Cardiac septum (tissue), 1 donor: ENCODE results near the gene ZSCAN32. TPM values are rescaled to one million over a fixed set of nuclear protein-coding genes. Genes with fewer than 3 reads are reported as not detected.

ENCODE experiments used
- DNase-seq: peaks from one replicate; pipeline ENCODE4 v3.0.0-alpha.2; 2020; ENCODE audit warnings: low spot score
- intact Hi-C: fragments of 100-400 bp; cut with DNase I; formaldehyde crosslinking; loops from one replicate; pipeline ENCODE4 v1.14.0; 2022
- long read RNA-seq: library from polyadenylated mRNA; unstranded; transcript quantifications from one replicate; pipeline ENCODE4 v2.0.0, GENCODE V29; 2021
- total RNA-seq: library from RNA; stranded (reverse); fragmentation: NEBNext Ultra II Directional; extraction: Animal tissue kit (Norgen Biotek cat#: 25700); gene quantifications from one replicate; pipeline ENCODE4 v1.2.1, GENCODE V29; 2021
- donor health status: DM: no; HTN: no; CAD: no.

The ZSCAN32 gene
- total RNA-seq, result 7.2 TPM
- long read RNA-seq, partial matches to known transcripts, result 2 of 8 reads
- long read RNA-seq, other reads (novel, unspliced or antisense), result 3 of 8 reads

DNA sequence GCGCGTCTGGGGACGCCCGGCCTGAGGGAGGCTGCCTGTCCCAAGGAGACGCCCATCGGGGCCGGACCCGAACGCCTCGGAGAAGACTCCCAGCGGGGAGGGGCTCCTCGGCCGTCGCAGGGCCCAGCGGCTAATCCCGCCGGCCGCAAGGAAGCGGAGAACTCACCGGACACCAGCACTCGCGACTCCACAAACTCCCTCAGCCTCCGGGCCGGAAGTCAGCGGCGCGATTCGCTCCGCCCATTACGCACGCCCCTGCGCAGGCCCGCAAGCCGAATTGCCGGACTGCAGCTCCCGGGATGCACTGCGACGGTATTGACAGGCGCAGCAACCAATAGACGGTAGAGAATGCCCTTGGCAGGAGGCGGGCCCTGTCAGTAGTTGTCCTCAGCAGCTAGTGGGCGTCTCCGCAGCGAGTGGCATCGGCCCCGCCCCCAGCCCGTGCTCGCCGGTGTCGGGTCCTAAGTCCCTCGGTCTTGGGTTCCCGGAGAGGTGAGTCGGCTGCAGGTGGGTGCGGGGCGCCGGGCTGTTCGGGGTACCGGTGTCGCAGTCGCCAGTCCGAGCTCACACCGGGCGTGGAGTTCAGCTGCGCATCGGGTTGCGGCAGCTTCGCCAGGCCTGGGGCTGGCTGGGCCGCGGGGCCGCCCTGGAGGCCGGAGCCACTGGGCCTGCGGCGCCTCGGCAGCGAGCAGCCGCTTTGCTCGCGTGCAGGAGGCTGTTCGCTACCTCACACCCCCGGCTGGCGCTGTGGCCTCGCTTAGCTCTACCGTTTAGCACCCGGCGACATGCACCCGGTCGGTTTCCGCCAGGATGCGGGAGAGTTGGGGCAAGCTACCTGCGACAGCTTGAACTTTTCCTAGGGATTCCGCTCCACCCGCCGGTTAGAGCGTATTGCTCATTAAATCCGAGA, at the start of gene ZSCAN32, which contains the start of gene ZNF174:
ZSCAN32 (minus strand) TSS at position 226 of the 910 bp plus-strand sequence. CDS start 3,447 bp downstream, outside the sequence.
ZNF174 (plus strand) TSS at position 437 of the 910 bp plus-strand sequence. CDS start 790 bp downstream, outside the sequence.
- intact Hi-C loops, result loop anchor here (2.0 kb wide), 2 partner anchors 56 to 118 kb away; partner anchors contain the start of gene ZNF263
- DNase-seq, result peak; percentile 100

GRCh38 chr16:3444032-3444388, 43.2 kb upstream of the ZSCAN32 start:
- intact Hi-C loops, result no loop called here
- DNase-seq, result no peak

- intact Hi-C loops, result no loop called here
- DNase-seq, result peak; percentile 94
Observed at GRCh38 chr16:3443108-3444031, 42.6 kb upstream of the ZSCAN32 start, which contains the start of the genes NAA60 and ZNF597. NAA60 (plus strand) TSS chr16:3443680; CDS start chr16:3476228, 32,548 bp downstream. ZNF597 (minus strand) TSS chr16:3443504; CDS start chr16:3443153, 351 bp downstream.

DNA sequence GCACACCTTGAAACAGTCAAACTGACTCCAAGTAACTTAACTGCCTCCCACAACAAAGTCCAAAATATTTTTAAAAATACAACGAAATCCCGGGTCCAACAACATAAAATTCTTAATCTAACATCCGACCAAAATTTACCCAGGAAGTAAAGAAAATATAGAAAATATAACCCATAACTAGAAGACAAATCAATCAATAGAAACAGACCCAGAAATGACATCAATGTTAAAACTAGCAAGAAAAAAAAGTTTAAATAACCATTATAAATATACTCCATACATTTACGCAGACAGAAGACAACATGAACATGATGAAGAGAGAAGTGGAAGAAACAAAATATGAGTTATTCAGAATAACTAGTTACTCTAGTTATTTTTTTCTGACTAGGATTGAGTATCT, 38.8 kb upstream of the ZSCAN32 start:
- no peak for DNase-seq
- intact Hi-C loops, result no loop called here

DNA sequence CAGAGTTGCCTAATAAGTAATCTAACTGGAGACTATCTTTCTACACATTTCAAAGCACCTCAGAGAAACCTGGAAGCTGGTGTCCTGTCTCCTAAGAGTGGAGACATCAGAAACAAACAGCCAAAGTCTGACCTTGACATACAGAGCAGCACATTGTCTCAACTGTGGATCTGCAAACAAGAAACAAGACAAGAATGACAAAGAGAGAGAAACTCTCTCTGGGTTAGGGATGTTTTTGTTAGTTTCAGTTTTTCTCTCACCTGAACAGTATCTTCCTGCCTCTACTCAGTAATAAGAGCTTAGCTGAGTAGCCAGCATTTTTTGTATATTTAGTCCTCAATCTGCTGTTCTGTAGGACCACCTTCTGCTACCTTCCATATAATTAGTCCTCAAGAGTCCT, 33.6 kb upstream of the ZSCAN32 start:
- intact Hi-C loops, result no loop called here
- DNase-seq, result no peak

- intact Hi-C loops, result no loop called here
- DNase-seq, result peak; percentile 76
Observed at GRCh38 chr16:3431779-3432219, 31.0 kb upstream of the ZSCAN32 start.

DNA sequence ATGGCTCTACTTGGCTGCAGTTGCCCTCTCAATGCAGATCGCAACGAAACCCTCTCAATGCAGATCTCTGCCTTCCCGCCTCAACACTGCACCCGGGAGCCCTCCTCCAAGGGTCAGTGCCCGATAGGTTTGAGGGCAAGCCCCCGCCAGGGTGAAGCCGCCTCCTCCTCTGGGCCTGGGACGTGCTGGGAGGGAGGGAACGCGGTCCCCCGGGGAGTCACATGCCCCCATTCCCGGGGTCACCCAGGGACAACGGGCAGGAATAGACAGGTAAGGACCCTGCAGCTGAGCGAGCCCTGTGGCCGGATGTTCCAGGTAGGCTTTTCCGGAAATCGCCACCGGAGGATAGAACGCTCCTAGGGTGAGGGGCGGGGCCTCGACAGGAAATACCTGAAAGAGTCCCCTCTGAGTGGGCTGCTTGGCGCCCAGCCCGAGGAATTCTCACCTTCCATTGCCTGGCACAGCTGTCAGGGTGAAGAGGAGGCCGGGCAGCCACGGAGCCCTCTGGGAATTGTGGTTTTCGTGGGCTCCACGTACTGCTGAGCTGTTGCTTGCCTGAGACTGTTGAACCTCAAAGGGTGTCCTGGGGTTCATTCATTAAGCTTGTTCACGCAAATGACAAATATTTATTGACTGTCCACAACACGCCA, 13.1 kb upstream of the ZSCAN32 start:
- intact Hi-C loops, result no loop called here

GRCh38 chr16:3408561-3409197, 7.9 kb upstream of the ZSCAN32 start:
- intact Hi-C loops, result no loop called here
- DNase-seq, result no peak

More for the DNA sequence above, 13.1 kb upstream of the ZSCAN32 start:
- DNase-seq, result no peak

DNA sequence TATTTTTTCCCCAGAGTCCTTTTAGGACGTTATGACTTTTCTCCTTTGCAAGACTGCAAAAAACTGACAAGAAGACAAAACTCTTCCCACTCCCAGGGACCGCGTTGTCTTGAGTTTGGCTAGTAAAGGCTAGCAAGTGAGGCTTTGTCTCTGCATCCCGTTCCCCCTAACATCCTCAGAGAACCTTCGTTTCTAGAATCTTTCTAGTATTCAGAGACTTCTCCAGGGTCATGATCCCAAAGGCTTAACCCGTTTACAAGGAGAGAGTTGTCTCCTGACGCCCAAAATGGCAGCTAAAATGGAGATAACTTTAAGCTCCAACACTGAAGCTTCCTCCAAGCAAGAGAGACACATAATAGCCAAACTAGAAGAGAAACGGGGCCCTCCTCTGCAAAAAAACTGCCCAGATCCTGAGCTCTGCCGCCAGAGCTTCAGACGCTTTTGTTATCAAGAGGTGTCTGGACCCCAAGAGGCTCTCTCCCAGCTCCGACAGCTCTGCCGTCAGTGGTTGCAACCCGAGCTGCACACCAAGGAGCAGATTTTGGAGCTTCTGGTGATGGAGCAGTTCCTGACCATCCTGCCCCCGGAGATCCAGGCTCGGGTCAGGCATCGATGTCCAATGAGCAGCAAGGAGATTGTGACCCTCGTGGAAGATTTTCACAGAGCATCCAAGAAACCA, 1.1 kb upstream of the ZSCAN32 start:
- intact Hi-C loops, result loop anchor here (2.0 kb wide), 2 partner anchors 55 to 119 kb away; partner anchors contain the start of gene ZNF263
- DNase-seq, result no peak

- no peak for DNase-seq
- intact Hi-C loops, result loop anchor here (2.0 kb wide), 2 partner anchors 56 to 118 kb away; partner anchors contain the start of gene ZNF263
Observed at GRCh38 chr16:3400446-3400778, 392 bp downstream of the ZSCAN32 start.

DNA sequence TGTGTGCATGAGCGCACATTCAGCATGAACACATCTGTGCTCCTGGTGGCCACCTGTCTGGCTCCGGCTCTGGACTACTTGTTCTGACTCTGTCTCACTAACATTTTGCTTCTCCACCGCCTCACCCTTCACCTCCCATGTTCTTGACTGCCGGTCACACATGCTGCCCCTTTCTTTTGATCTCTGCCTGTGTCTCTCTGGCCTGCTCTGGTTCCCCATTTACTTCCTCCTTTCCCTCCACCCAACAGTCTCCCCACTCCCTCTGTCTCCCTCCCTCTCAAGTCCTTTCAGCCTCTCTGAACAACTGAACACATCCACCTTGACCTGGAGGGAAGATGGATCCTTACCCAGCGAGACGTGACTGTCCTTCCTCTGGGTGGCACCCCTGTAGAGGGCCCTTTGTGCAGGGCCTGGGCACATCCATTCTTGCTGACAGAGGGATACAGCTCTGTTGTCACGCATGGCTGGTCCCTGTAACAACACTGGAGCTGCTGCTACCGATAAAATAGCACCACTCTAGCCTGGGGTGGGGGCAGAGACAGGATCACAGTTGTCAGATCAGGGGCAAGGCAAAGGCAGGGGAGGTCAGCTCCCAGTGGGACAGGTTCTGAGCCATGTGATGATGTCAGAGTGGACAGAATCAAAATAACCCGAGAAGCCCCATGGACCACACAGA, 11.0 kb downstream of the ZSCAN32 start:
- intact Hi-C loops, result no loop called here

DNA sequence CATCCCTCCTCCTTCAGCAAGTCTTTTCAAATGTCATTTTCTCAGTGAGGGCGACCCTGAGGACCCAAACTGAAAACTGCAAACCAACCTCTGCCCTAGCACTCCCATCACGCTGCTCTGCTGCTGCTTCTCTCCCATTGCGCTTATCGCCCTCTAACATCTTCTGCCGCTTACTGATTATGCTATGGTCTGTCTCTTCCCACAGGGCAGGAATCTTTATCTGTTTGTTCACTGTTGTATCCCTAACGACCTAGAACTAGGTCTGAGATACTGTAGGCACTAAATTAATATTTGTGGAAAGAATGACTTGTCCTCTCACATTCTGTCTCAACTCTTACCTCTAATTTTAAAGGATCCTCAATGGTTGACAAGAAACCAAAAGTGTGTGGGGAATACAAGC, 12.5 kb downstream of the ZSCAN32 start:
- DNase-seq, result no peak
- intact Hi-C loops, result no loop called here

More for the DNA sequence above, 11.0 kb downstream of the ZSCAN32 start:
- no peak for DNase-seq

DNA sequence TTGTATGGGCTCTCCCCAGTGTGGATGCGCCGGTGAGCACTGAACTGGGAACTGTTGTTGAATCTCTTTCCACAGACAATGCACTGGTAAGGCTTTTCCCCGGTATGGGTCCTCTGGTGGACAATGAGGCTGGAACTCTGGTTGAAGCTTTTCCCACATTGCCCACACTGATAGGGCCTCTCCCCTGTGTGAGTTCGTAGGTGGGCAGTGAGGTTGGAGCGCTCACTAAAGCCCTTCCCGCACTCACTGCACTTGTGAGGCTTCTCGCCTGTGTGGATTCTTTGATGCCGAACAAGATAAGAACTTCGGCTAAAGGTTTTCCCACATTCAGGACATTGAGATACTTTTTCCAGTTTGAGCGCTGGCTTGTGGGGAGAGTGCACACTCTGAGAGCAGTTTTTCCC, 17.8 kb downstream of the ZSCAN32 start:
- intact Hi-C loops, result no loop called here
- no peak for DNase-seq

- no peak for DNase-seq
Observed at GRCh38 chr16:3377917-3378316, 22.9 kb downstream of the ZSCAN32 start.

DNA sequence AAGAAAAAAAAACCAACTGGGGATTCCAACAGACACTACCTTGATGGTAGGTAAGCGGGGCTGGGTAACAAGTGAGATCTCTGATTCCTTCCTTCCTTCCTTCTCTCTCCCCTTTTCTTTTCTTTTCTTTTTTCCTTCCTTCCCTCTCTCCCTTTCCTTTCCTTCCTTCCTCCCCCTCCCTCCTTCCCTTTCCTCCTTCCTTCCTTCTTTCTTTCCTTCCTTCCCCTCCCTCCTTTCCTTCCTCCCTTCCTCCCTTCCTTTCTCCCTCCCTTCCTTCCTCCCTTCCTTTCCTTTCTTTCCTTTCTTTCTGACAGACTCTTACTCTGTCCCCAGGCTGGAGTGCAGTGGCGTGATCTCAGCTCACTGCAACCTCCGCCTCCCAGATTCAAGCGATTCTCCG, 25.1 kb downstream of the ZSCAN32 start:
- intact Hi-C loops, result no loop called here

More at GRCh38 chr16:3377917-3378316, 22.9 kb downstream of the ZSCAN32 start:
- intact Hi-C loops, result no loop called here

GRCh38 chr16:3369073-3369472, 31.7 kb downstream of the ZSCAN32 start:
- intact Hi-C loops, result no loop called here
- DNase-seq, result no peak

More for the DNA sequence above, 25.1 kb downstream of the ZSCAN32 start:
- DNase-seq, result no peak

DNA sequence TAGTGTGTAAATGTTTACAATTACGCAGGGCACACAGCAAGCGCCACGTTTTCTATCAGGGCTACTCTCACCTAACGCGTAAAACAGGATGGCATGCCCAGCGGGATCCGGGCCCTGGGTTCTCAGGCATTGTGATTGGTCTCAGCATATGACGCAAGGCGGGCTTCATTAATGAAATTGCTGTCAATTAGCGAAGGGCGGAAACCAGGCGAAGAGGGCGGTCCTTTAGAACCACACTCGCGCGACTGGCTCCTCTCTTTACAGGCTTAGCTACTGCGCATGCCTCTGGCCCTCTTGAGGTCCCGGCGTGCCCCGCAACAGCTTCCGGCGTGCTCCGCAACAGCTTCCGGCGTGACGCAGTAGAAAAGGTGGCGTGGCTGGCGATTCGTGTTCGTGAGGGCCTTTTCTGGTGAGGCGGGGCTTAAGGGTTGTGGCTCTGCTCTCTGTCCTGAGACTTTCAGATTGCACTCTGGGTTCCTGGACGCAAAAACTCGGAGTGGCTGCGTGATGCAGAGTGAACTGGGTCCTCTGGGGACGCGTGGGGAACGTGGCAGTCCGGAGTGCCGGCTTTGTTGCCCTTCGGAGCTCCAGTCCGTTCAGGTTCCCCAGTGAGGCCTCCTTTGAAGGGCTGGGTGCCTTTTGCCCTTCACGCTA, 35.9 kb downstream of the ZSCAN32 start:
- intact Hi-C loops, result no loop called here
- DNase-seq, result peak; percentile 92
